GM12891 (cell line): ENCODE data around the gene LGALS14.

Experiments
- PAX5 ChIP-seq: IDR thresholded peaks from 2 replicates; pipeline ENCODE4 v1.6.1; 2011; ENCODE audit warnings: low read length, moderate library complexity, mild to moderate bottlenecking; ENCODE audit not compliant: insufficient read depth, severe bottlenecking
- POLR2A ChIP-seq: IDR thresholded peaks from 2 replicates; pipeline ENCODE4 v1.6.1; 2011; ENCODE audit warnings: low read depth, low read length, control low read depth
- TAF1 ChIP-seq: IDR thresholded peaks from 2 replicates; pipeline ENCODE4 v1.6.1; 2011; ENCODE audit warnings: low read depth, low read length, control low read depth

- no peak for TF ChIP-seq POLR2A
- TF ChIP-seq PAX5 = no peak
- TF ChIP-seq TAF1 = no peak
These were observed 33.3 kb upstream of the LGALS14 start for GRCh38 chr19:39670998-39671397.
